GM21825 (cell line): Measurements from ENCODE around the gene FARSB.
"Not testable (repeated sequence)": the region's sequence is repeated elsewhere in the genome, so short reads cannot be mapped to it uniquely, and the experiment has no call there.

Experiments
- ATAC-seq: cut with Tn5 transposase; IDR thresholded peaks from one replicate; pipeline ENCODE4 v1.9.1; 2021; ENCODE audit warnings: mild to moderate bottlenecking, moderate library complexity; ENCODE audit not compliant: unreplicated experiment

Gene FARSB

GRCh38 chr2:222609381-222609780 lies 46.5 kb downstream of the FARSB start:
- ATAC-seq: no peak

- no peak for ATAC-seq
Observed at GRCh38 chr2:222608081-222608480, 47.8 kb downstream of the FARSB start.

- no peak for ATAC-seq
Observed at GRCh38 chr2:222606306-222606705, 49.6 kb downstream of the FARSB start.

- ATAC-seq: no peak
Observed at GRCh38 chr2:222604749-222605515, 51.0 kb downstream of the FARSB start.

GRCh38 chr2:222603501-222603900 lies 52.4 kb downstream of the FARSB start:
- ATAC-seq: no peak

- no peak for ATAC-seq
Observed at GRCh38 chr2:222598611-222599010, 57.3 kb downstream of the FARSB start.

- ATAC-seq: no peak
Observed at GRCh38 chr2:222595581-222595980, 60.3 kb downstream of the FARSB start.

- ATAC-seq: no peak
Observed at GRCh38 chr2:222594679-222595078, 61.2 kb downstream of the FARSB start.

- ATAC-seq: no peak
Observed at GRCh38 chr2:222592176-222592575, 63.7 kb downstream of the FARSB start.

GRCh38 chr2:222591661-222592060 lies 64.2 kb downstream of the FARSB start:
- ATAC-seq: no peak

GRCh38 chr2:222584589-222584988 lies 71.3 kb downstream of the FARSB start:
- not testable (repeated sequence) for ATAC-seq

GRCh38 chr2:222582928-222583327 lies 73.0 kb downstream of the FARSB start:
- ATAC-seq: no peak

- no peak for ATAC-seq
Observed at GRCh38 chr2:222577341-222577740, 78.6 kb downstream of the FARSB start.

- ATAC-seq: no peak
Observed at GRCh38 chr2:222576171-222577081, 79.5 kb downstream of the FARSB start.

- no peak for ATAC-seq
Observed at GRCh38 chr2:222575618-222576017, 80.3 kb downstream of the FARSB start.

- ATAC-seq: no peak
Observed at GRCh38 chr2:222572751-222573174, 83.1 kb downstream of the FARSB start.

- no peak for ATAC-seq
Observed at GRCh38 chr2:222572264-222572721, 83.6 kb downstream of the FARSB start.

- no peak for ATAC-seq
Observed at GRCh38 chr2:222569826-222570225, 86.1 kb downstream of the FARSB start.

GRCh38 chr2:222568865-222569264 lies 87.0 kb downstream of the FARSB start:
- ATAC-seq: no peak

GRCh38 chr2:222566229-222566628 lies 89.7 kb downstream of the FARSB start:
- no peak for ATAC-seq

GRCh38 chr2:222563936-222564335 lies 92.0 kb downstream of the FARSB start:
- ATAC-seq: no peak
